Cardiac muscle cell (in vitro differentiated cells and primary cell): ENCODE measurements around the gene AGPAT2. TPM values are rescaled to one million over a fixed set of nuclear protein-coding genes. Genes with fewer than 3 reads are reported as not detected.

ENCODE experiments used
- DNase-seq, 2 donors: peaks; one replicate each; pipeline versions ENCODE4 v3.0.0 to v3.0.0-alpha.2; 2010 to 2017; ENCODE audit warnings: low read depth in 1 of 2, low spot score in 1 of 2
- H3K27ac ChIP-seq: fragments of 200-600 bp; sonication (generic); 2 replicates; pipeline ENCODE4 v1.5.1; 2016
- H3K27me3 ChIP-seq: fragments of 200-600 bp; sonication (generic); 2 replicates; pipeline ENCODE4 v1.6.0; 2016; ENCODE audit warnings: control low read depth
- H3K36me3 ChIP-seq: fragments of 200-600 bp; sonication (generic); 2 replicates; pipeline ENCODE4 v1.5.1; 2016; ENCODE audit warnings: control low read depth
- H3K4me1 ChIP-seq: fragments of 200-600 bp; sonication (generic); 2 replicates; pipeline ENCODE4 v1.8.1; 2017; ENCODE audit warnings: low read depth, mild to moderate bottlenecking, mixed run types
- H3K4me3 ChIP-seq: fragments of 200-600 bp; sonication (generic); 2 replicates; pipeline ENCODE4 v1.5.1; 2016; ENCODE audit warnings: mild to moderate bottlenecking
- H3K9me3 ChIP-seq: fragments of 200-600 bp; sonication (generic); 2 replicates; pipeline ENCODE4 v1.5.1; 2017; ENCODE audit warnings: low read depth, mild to moderate bottlenecking, control low read depth
- polyA plus RNA-seq: library from polyadenylated mRNA; unstranded; fragments of >200 nt; fragmentation: Nextera tagmentation; extraction: Ambion mirVana; gene quantifications from 2 replicates; pipeline ENCODE4 v1.2.1, GENCODE V29; 2016
- total RNA-seq: library from RNA; depleted of rRNA; stranded (reverse); fragments of >200 nt; gene quantifications from 2 replicates; pipeline ENCODE4 v1.2.3, GENCODE V29; 2016
- TF ChIP-seq, protein P1 (sequence below): IDR thresholded peaks from 2 replicates; pipeline ENCODE4 v1.5.1; 2012; ENCODE audit warnings: low read depth, mild to moderate bottlenecking, low read length

The AGPAT2 gene
- total and polyA plus RNA-seq, 2 experiments from 2014 or later, result 72.5 to 103 TPM

GRCh38 chr9:136694163-136694871, 7.1 kb upstream of the AGPAT2 start:
- TF ChIP-seq, protein P1, sequence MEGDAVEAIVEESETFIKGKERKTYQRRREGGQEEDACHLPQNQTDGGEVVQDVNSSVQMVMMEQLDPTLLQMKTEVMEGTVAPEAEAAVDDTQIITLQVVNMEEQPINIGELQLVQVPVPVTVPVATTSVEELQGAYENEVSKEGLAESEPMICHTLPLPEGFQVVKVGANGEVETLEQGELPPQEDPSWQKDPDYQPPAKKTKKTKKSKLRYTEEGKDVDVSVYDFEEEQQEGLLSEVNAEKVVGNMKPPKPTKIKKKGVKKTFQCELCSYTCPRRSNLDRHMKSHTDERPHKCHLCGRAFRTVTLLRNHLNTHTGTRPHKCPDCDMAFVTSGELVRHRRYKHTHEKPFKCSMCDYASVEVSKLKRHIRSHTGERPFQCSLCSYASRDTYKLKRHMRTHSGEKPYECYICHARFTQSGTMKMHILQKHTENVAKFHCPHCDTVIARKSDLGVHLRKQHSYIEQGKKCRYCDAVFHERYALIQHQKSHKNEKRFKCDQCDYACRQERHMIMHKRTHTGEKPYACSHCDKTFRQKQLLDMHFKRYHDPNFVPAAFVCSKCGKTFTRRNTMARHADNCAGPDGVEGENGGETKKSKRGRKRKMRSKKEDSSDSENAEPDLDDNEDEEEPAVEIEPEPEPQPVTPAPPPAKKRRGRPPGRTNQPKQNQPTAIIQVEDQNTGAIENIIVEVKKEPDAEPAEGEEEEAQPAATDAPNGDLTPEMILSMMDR, result peak; percentile 75
- Histone ChIP-seq H3K36me3 (no peaks in the 10 kb centered on the region), H3K4me1 (no peaks in the 10 kb centered on the region), H3K27ac (no peak overlapping the region), H3K4me3 (no peak overlapping the region), H3K27me3 (no peaks in the 10 kb centered on the region), H3K9me3 (no peaks in the 10 kb centered on the region)
- peak; percentile 50 to 72 for DNase-seq

GRCh38 chr9:136693490-136694162, 6.4 kb upstream of the AGPAT2 start:
- no peaks in the 10 kb centered on the region for H3K27me3 ChIP-seq
- DNase-seq, result no peak
- no peaks in the 10 kb centered on the region for H3K9me3 ChIP-seq
- TF ChIP-seq, protein P1, result no peak
- H3K27ac ChIP-seq, result no peak overlapping the region
- H3K36me3 ChIP-seq, result no peaks in the 10 kb centered on the region
- H3K4me3 ChIP-seq, result no peak overlapping the region
- H3K4me1 ChIP-seq, result no peaks in the 10 kb centered on the region

DNA sequence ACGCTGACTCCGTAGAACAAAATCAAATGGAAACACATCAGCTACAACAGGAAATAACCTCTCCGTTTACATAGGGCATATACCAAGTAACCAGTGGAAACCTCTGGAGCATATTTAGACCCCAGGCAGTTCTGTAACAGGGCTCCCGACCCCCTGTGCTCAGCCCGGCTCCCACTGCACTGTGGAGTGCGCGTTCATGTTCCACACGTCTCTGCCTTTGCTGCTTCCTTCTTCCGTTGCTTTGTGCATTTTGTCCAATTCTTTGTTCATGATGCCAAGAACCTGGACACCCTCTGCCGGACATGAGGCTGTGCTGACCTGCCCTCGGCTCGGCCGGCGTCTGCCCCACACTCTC, 5.9 kb upstream of the AGPAT2 start:
- Histone ChIP-seq H3K4me3 (no peak overlapping the region), H3K27ac (no peak overlapping the region), H3K9me3 (no peaks in the 10 kb centered on the region), H3K27me3 (no peaks in the 10 kb centered on the region), H3K4me1 (no peaks in the 10 kb centered on the region), H3K36me3 (no peaks in the 10 kb centered on the region)
- no peak for DNase-seq
- TF ChIP-seq, protein P1, result no peak

DNA sequence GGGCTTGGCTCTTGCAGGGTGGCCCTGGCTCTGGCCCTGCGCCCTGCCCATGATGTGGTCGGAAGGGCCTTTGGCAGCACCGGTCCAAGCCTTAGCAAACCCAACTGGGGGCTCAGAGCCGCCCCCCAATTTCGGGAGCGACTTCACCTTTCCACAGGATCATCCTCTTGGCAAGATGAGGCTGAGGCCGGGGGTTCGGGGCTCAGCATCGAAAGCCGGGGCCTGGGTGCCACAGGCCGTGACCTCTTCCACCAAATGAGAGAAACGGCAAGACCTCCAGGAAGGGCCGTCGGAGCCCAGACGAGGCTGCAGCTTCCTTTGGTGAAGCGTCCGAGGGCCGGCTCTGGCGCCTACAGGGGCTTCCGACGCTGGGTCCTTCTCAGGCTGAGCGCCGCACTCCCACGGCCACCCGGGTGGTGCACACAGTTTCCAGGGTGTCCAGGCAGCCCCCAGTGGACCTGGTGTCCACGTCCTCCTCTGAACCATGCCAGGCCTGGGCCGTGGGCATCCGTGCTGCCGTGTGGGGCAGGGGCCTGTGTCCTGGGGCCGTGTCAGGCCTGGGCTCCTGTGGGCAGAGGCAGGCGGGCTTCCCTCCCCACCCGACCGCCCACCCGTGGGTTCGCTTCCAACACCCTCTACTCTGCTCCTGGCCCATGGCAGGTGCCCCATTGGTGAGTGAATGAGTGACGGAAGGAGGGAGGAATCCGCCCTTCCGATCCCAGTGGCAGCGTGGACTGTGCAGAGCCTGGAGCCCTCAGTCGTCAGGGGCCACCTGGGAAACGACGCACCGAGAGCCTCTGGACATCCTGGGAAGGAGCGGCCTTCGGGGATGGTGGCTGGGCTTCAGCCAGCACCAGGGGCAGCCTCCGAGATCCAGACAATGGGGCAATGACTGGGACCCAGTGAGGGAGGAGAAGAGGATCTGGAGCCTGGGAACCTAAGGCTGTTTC, 5.2 kb upstream of the AGPAT2 start:
- no peak for DNase-seq
- no peaks in the 10 kb centered on the region for H3K4me1 ChIP-seq
- TF ChIP-seq, protein P1, result no peak
- no peaks in the 10 kb centered on the region for H3K9me3 ChIP-seq
- H3K27ac ChIP-seq, result no peak overlapping the region
- no peaks in the 10 kb centered on the region for H3K36me3 ChIP-seq
- no peaks in the 10 kb centered on the region for H3K27me3 ChIP-seq
- H3K4me3 ChIP-seq, result no peak overlapping the region

GRCh38 chr9:136691316-136692184, 4.3 kb upstream of the AGPAT2 start:
- TF ChIP-seq, protein P1, result no peak
- Histone ChIP-seq H3K27me3 (no peaks in the 10 kb centered on the region), H3K4me3 (no peak overlapping the region), H3K9me3 (no peaks in the 10 kb centered on the region), H3K4me1 (no peaks in the 10 kb centered on the region), H3K36me3 (no peaks in the 10 kb centered on the region), H3K27ac (no peak overlapping the region)
- no peak for DNase-seq
